Measurements from ENCODE around the gene GPRC6A.

The GPRC6A gene

DNA sequence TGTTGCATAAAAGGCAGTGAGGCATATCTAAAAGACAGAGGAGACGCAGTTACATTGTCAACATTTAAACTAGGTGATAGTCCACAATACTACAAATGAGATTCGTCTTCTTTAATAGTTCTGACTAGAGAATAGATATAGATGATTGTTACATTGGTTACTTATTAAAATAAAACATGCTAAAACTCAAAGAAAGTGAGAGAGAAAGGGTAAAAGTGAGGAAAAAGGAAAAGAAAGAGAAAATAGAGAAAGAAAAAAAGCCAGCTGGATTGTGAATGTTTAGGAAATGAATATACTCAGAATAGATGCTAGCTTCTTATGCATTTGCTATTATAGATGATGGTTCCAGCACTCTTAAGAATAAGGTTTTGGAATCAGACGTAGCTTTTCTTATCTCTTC lies 35.7 kb downstream of the GPRC6A start:
- DNase-seq (ENCODE audit: low read depth in 3 of 3, low spot score in 1 of 3): no peak

DNA sequence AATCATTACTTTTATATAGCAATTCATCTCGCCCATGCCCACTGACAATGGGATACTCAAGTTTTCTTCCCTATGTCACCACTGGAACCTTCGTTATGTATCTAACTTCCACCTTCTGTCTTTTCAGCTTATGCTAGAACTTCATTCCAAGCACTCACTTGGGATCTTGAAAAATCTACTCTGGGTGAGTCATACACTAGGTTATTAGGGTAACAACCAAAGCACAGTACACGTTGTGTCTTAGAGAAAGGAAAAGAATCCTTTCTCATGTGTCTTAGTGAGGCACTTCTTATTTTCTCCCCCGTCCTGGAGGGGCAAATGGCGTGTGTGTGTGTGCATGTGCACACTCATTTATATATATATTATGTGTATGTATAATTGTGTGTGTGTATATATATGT lies 45.0 kb downstream of the GPRC6A start:
- no peak for DNase-seq (ENCODE audit: low read depth in 3 of 3, low spot score in 1 of 3)

DNA sequence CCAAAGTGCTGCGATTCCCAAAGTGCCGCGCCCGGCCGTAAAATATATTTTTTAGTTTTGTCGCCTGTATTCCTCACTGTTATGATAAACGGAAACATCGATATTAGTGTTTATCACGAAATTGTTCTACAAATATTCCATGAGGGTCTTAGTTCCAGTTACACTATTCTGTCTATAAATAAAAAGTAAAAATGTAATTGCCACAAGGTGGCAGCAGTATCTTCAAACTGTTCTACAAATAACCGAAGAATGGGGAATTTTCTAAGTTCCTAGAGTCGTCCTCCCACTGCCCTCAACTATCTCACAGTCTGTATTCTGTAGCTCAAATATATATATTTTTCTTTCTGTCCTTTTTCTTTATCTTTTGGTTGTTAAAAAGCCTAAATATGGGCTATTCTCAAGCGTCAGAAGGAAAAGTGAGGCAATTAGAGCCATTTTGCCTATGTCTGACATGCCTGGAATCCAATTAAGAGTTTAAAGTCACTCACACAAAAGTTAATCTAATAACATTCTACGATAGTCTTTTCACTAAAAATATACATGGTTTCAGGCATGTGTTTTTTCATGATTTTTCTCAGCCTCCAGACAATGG lies 49.2 kb downstream of the GPRC6A start:
- DNase-seq (ENCODE audit: low read depth in 3 of 3, low spot score in 1 of 3): no peak

DNA sequence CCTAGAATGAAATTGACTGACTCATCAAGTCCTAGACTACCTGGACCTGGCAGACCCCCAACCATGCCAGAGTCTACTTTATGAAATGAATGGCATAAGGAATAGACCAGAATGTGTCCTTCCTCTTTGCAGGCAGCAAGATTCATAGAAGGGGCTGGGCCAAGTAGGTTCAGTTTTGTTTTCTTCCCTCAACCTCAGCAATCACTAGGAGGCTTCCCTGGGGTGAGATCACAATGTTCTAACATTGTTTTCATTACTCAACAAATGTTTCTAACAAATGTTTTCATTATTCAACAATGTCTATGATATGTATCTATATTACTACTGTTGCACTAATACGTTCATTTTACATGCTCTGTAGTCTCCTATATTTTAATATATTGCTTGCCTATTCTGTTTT lies 55.0 kb downstream of the GPRC6A start:
- DNase-seq (ENCODE audit: low read depth in 3 of 3, low spot score in 1 of 3): no peak

DNA sequence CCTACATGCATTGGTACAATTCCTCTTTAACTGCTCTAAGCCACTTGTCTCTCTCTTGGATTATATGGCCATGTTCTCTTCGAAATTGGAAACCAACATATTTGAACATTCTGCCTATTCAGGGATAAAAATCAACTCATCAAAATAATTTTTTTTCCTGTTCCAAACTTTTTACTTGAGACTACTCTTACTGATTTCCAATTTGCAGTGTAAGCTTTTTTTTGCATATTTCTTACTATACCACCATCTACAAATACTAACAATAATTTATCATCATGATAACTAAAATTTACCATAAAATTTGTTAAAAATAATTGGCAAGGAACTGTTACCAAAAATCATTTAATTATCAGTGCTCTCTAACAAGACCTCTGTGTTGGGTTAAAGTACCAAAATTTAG lies 56.4 kb downstream of the GPRC6A start:
- no peak for DNase-seq (ENCODE audit: low read depth in 3 of 3, low spot score in 1 of 3)

DNA sequence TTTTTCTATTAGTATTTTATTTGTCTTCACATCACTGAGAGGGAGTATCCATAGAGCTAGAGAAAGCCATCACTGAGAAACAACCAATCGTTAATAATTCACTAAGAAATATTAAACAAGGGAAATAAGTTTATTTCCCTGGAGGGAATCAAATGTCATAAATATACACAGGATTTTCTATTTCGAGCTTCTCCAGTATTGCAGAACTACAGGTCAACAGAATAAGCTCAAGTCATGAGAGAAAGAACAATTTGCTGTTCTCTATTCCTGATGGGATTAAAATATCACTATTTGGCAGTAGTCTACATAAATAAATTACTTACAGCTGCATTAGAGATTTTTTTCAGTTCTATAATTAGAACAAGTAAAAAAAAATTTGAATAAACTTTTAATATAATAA lies 61.2 kb downstream of the GPRC6A start:
- DNase-seq (ENCODE audit: low read depth in 3 of 3, low spot score in 1 of 3): no peak

DNA sequence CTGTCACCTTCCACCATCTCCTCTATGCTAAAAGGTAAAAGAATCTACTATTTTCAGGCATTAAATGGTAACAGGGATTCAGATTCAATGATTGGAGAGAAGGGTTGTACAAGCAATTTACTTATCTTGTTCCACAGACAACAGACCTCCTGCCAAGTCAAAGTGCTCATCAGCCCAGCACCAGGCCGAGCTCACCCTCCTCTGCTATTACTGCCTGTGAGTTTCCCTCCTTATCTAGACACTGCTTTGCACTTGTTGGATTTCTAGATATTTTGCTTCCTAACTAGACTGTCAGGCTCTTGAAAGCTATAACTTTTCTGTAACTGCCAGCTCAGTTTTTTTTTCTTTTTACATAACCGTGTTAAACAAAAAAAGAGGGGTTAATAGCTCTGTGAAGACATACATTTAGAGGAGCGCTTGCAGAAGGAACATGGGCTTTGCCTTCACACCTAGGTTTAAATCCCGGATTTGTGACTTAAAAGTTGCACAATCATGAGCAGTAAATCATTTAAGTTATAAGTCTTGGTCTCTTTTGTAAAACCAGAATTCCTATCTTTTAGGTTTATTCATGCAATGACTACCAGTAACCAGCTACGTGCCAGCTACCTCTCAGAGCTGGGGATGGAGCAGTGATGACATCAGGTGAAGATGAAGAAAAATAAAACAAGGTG lies 62.2 kb downstream of the GPRC6A start:
- DNase-seq (ENCODE audit: low read depth in 3 of 3, low spot score in 1 of 3): no peak

DNA sequence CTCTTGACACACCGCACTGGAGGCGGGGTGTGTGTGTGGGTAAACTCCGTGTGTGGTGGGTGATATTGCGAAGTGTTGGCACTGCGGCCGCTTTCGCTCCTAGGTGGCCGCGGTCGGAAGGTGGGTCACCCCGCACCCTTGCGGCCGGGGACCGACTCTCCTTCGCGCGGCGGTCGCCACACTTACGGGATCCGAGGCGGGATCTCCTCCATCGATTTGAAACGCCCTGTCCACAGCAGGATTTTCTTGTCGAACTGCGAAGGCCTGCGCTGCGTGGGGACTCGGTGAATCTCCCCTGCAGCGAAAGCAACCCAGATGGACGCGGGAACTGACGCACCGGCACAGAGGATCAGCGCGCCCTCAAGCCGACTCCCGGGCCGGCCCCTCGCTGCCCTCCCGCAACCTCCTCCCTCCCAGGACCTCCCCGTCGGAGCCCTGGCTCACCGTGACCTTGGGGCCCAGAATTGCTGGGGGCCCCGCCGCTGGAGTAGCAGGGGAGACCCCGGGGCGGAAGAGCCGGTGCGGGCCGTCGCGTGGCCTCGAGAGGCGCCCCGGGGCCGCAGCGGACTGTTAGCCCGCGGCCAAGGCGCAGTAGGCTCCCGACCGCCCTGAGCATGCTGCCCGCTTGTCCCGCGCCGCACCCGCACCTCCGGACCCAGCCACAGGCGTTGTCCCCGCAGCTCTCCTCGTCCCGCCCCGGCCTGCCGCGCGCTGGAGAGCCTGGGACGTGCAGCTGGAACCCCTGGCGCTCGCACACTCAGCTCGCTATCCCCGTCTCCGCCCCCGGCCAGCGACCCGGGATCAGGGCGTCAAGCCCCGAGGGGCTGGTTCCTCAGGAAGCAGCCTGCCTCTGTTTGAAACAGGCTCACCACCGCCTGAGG lies 63.7 kb downstream of the GPRC6A start, which contains the start of gene FAM162B:
Gene FAM162B (minus strand): TSS at position 759 of the 881 bp plus-strand sequence. CDS start 143 bp downstream, at position 616.
- DNase-seq (ENCODE audit: low read depth in 3 of 3, low spot score in 1 of 3): no peak

DNA sequence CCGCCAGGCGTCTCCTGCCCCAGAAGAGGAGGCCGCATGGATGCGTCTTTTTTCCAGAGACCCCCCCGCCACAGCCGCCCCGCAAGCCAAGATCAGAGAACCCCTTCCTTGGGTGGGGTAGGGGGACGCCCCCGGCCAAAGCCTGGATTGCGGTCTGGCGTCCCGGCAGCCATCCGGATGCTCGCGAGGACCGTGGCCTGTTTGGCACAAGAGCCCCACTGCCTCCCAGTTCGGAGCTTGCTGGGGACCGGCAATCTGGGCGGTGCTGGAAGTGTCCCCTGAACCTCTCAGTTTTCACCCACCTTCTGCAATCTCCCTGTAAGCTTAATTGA lies 64.3 kb downstream of the GPRC6A start:
- DNase-seq (ENCODE audit: low read depth in 3 of 3, low spot score in 1 of 3): no peak

DNA sequence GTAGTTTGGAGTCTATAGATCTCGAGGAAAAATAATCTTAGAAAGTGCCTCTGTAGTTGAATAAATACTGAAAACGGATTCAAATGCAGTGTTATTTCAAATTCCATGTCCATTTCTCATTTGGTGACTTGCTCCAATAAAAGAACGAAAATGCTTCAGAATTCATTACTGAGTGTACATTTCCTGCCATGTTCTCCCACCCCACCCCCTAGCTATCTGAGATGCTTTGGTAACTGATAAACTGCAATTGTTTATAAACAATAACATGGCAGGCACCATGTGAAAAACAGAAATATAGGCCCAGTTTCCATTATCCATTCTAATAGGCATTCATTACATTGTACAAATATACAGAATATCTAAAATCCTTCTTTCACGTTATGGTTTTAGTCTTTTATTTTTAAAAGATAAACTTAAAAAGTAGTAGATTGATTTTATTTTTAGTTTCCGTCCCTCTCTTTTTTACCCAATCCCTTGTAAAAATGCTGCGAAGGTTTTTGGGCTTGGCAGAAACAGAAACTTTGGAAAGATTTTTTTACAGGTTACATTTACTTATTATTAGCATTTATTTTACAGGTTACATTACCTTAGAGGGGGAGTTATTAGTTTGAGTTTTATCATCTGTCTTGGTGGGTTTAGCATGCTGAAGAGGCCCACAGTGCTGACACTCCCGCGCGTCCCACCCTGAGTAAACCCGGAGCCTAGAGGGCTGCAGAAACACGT lies 64.8 kb downstream of the GPRC6A start:
- DNase-seq (ENCODE audit: low read depth in 3 of 3, low spot score in 1 of 3): no peak

DNA sequence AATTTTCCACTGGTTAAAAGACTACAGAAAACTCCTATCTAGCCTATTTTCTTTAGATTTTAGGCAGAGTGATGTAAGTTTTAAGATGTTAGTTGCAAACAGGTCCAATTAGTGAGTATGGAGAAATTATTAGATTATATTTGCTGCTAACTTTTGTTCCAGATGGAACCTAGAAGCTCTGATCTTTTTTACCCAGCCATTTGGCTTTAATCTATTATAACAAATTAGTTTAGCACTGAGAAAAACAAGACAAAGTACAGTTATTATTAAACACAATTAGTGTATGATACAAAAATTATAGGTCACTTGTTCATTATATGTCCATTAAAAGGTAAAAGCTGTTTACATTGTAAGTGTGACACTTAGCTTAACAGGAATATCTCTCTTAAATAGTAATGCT lies 65.8 kb downstream of the GPRC6A start:
- no peak for DNase-seq (ENCODE audit: low read depth in 3 of 3, low spot score in 1 of 3)

DNA sequence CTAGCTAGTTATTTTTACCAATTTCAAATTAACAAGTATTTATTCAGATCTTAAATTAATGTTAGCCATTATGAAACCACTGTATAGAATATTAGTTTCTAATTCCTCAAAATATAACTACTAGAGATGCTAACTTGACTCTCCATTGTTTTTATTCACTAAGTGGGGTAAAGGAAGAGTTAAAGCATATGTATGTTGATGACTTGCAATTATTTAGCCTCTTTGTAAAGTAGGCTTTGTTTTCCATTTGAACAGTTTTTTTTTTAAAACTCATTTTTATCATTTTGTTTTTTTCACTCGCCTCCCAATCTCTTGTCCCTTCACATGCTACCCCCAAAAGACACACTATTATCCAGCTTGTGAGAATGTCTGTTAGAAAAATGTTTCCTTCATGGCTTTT lies 66.6 kb downstream of the GPRC6A start:
- no peak for DNase-seq (ENCODE audit: low read depth in 3 of 3, low spot score in 1 of 3)

DNA sequence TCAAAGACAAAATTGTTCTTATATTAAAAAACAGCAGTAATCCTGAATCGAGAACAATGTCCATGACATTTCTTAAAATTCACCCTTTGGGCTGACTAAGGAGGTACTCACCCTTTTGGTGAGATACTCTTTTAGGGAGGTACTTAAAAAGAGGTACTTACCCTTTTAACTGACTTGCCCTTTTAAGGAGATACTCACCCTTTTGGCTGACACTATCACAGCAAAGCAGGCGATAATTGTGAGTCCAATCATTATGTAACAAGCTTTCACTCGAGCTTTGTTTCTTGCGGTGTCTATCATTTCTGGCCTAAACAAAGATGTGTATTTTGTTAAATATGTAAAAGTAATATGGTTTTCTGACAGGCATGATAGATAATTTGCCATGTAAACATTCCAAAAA lies 67.1 kb downstream of the GPRC6A start:
- no peak for DNase-seq (ENCODE audit: low read depth in 3 of 3, low spot score in 1 of 3)

DNA sequence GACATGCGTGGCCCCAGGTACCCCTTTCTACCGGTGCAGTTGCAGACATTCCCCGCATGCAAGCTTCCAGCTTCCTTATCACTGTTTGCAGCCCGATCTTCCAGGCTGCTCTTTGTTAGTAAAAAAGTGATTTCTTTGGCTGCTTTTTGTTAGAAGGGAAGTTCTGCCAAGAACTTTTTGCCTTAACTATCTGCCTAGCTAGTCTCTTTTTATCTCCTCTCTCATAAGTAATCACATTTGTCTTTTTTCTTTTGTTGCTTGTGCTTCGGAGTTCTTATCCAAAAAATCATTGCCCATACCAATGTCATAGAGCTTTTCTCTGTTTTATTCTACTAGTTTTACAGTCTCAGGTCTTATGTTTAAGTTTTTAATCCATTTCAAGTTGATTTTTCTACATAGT lies 83.7 kb downstream of the GPRC6A start:
- no peak for DNase-seq (ENCODE audit: low read depth in 3 of 3, low spot score in 1 of 3)

Measured in stimulated activated CD4-positive, alpha-beta T cell treated with anti-CD3 and anti-CD28 coated beads, TNF-alpha, amount 100 ng/mL, for 1 hour (primary cell).